HepG2 (cell line): ENCODE results near the gene ZNF485. TPM values are rescaled to one million over a fixed set of nuclear protein-coding genes. Genes with fewer than 3 reads are reported as not detected.
A peak's percentile ranks its signal among the peaks of the same experiment; 100 is the strongest.

Experiments used
- FOXK2 ChIP-seq: fragments of 450-650 bp; IDR thresholded peaks from 2 replicates; pipeline ENCODE4 v1.6.1; 2016
- MEF2D ChIP-seq: sonication (generic); formaldehyde crosslinking; IDR thresholded peaks from 2 replicates; pipeline ENCODE4 v1.5.1; 2020; ENCODE audit warnings: mild to moderate bottlenecking, missing genetic modification reagents
- NCOA5 ChIP-seq: sonication (generic); formaldehyde crosslinking; IDR thresholded peaks from 2 replicates; pipeline ENCODE4 v1.4.0; 2020; ENCODE audit warnings: missing genetic modification reagents
- TCF7 ChIP-seq: sonication (generic); IDR thresholded peaks from 2 replicates; pipeline ENCODE4 v1.6.1; 2016; ENCODE audit warnings: antibody characterized with exemption, low read depth
- XRCC5 ChIP-seq: fragments of 200-400 bp; formaldehyde crosslinking; optimal IDR thresholded peaks from 2 replicates; pipeline ENCODE3; 2017; ENCODE audit warnings: mild to moderate bottlenecking, low read length
- ZNF253 ChIP-seq: sonication (generic); formaldehyde crosslinking; IDR thresholded peaks from 2 replicates; pipeline ENCODE4 v1.8.0; 2022; ENCODE audit warnings: mild to moderate bottlenecking, missing genetic modification reagents, borderline replicate concordance
- ZNF263 ChIP-seq: sonication (generic); formaldehyde crosslinking; IDR thresholded peaks from 2 replicates; pipeline ENCODE4 v1.4.0; 2020; ENCODE audit warnings: missing genetic modification reagents
- ZNF367 ChIP-seq: sonication (generic); formaldehyde crosslinking; IDR thresholded peaks from 2 replicates; pipeline ENCODE4 v1.4.0; 2020; ENCODE audit warnings: missing genetic modification reagents, borderline replicate concordance
- ZNF446 ChIP-seq: sonication (generic); formaldehyde crosslinking; IDR thresholded peaks from 2 replicates; pipeline ENCODE4 v1.5.0; 2020; ENCODE audit warnings: mild to moderate bottlenecking, missing genetic modification reagents
- ZNF619 ChIP-seq: sonication (generic); formaldehyde crosslinking; IDR thresholded peaks from 2 replicates; pipeline ENCODE4 v1.4.0; 2020; ENCODE audit warnings: mild to moderate bottlenecking, missing genetic modification reagents
- polyA plus RNA-seq, 8 experiments: library from polyadenylated mRNA; depleted of rRNA in 3 of 8; stranded (reverse) in 7 of 8; unstranded in 1 of 8; fragments of >200 nt; fragmentation: Illumina TruSeq in 4 of 8; extraction: Trizol in 4 of 8; gene quantifications; 2 replicates each; pipeline versions ENCODE4 v1.2.1 to v1.2.3, GENCODE V29; 2011 to 2016; ENCODE audit warnings: low read depth in 4 of 8, missing spikeins in 1 of 8, mixed read lengths in 1 of 8; ENCODE audit not compliant: insufficient read depth in 1 of 8
- total RNA-seq, 5 experiments: library from RNA; depleted of rRNA; stranded (reverse); fragments of >200 nt; fragmentation: Illumina TruSeq; extraction: Trizol; gene quantifications; 2 replicates each; pipeline ENCODE4 v1.2.3, GENCODE V29; 2016; ENCODE audit warnings: low read depth in 1 of 5
- TF ChIP-seq, protein P1 (sequence below): sonication (generic); formaldehyde crosslinking; IDR thresholded peaks from 2 replicates; pipeline ENCODE4 v1.4.0; 2020; ENCODE audit warnings: missing genetic modification reagents
- TF ChIP-seq, protein P2 (sequence below): sonication (generic); formaldehyde crosslinking; IDR thresholded peaks from 2 replicates; pipeline ENCODE4 v1.5.1; 2020; ENCODE audit warnings: mild to moderate bottlenecking, missing genetic modification reagents
- TF ChIP-seq, protein P3 (sequence below), 2 experiments: IDR thresholded peaks; 2 replicates each; pipeline ENCODE4 v1.6.1; 2011 to 2012; ENCODE audit warnings: low read length in 2 of 2, borderline replicate concordance in 1 of 2, low read depth in 1 of 2, mild to moderate bottlenecking in 1 of 2, moderate library complexity in 1 of 2
- TF ChIP-seq, protein P4 (sequence below): sonication (generic); formaldehyde crosslinking; IDR thresholded peaks from 2 replicates; pipeline ENCODE4 v1.9.0; 2021; ENCODE audit warnings: missing genetic modification reagents, borderline replicate concordance

ZNF485 gene
- total and polyA plus RNA-seq, 2 of the 13 experiments (the other 11 are each of a cell fraction or from before 2014, with no cell fraction given) = 1.4 to 3.3 TPM

DNA sequence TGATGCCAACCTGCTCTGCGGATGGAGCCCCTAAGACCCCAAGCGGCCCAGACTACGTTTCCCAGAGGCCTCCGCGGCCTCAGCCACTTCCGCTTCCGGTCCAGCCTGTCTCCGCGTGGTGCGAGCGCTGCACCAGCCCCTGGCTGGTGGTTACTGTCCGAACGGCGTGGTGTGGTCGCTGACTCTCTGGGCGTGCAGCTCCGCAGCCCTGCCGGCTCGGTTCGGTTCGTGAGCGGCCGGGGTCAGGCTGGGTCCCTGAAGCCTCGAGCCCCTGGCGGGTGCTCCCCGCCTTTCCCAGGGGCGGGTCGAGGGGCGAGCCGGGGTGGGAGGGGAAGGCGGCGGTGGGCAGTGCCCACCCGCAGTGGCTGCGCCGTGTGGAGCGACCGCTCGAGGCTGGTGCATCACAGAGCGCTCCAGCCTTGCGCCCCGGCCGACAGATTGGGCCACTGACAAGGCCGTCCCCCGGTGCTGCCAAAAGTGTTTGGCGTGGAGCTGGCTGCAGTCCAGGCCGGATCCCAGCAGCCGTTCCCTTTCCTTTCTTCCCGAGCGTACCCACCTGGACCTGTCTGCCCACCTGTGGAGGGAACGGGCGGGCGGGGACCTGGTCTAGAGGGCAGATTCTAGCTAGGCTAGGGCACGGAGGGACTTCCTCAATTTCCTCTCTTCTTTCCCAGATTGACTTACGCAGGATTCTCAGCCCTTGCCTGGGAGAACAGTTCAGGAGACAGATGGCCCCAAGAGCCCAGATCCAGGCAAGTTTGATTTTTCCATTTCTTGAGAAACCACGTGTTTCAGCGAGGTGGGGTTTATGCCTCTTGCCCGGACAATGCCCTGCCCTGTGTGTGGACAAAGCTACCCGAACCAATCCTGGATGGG, at the start of gene ZNF485 (continued):
- TF ChIP-seq ZNF367 (CRISPR knock-in tag) = no peak
- TF ChIP-seq NCOA5 (CRISPR knock-in tag) = no peak
- TF ChIP-seq ZNF446 = peak; percentile 57; the same call in 1 of the 2 replicates
- no peak for TF ChIP-seq XRCC5
- TF ChIP-seq, protein P1, sequence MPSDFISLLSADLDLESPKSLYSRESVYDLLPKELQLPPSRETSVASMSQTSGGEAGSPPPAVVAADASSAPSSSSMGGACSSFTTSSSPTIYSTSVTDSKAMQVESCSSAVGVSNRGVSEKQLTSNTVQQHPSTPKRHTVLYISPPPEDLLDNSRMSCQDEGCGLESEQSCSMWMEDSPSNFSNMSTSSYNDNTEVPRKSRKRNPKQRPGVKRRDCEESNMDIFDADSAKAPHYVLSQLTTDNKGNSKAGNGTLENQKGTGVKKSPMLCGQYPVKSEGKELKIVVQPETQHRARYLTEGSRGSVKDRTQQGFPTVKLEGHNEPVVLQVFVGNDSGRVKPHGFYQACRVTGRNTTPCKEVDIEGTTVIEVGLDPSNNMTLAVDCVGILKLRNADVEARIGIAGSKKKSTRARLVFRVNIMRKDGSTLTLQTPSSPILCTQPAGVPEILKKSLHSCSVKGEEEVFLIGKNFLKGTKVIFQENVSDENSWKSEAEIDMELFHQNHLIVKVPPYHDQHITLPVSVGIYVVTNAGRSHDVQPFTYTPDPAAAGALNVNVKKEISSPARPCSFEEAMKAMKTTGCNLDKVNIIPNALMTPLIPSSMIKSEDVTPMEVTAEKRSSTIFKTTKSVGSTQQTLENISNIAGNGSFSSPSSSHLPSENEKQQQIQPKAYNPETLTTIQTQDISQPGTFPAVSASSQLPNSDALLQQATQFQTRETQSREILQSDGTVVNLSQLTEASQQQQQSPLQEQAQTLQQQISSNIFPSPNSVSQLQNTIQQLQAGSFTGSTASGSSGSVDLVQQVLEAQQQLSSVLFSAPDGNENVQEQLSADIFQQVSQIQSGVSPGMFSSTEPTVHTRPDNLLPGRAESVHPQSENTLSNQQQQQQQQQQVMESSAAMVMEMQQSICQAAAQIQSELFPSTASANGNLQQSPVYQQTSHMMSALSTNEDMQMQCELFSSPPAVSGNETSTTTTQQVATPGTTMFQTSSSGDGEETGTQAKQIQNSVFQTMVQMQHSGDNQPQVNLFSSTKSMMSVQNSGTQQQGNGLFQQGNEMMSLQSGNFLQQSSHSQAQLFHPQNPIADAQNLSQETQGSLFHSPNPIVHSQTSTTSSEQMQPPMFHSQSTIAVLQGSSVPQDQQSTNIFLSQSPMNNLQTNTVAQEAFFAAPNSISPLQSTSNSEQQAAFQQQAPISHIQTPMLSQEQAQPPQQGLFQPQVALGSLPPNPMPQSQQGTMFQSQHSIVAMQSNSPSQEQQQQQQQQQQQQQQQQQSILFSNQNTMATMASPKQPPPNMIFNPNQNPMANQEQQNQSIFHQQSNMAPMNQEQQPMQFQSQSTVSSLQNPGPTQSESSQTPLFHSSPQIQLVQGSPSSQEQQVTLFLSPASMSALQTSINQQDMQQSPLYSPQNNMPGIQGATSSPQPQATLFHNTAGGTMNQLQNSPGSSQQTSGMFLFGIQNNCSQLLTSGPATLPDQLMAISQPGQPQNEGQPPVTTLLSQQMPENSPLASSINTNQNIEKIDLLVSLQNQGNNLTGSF (CRISPR knock-in tag) = no peak
- peak; percentile 36; the same call in 1 of the 2 replicates for TF ChIP-seq MEF2D (CRISPR knock-in tag)
- TF ChIP-seq, protein P2, sequence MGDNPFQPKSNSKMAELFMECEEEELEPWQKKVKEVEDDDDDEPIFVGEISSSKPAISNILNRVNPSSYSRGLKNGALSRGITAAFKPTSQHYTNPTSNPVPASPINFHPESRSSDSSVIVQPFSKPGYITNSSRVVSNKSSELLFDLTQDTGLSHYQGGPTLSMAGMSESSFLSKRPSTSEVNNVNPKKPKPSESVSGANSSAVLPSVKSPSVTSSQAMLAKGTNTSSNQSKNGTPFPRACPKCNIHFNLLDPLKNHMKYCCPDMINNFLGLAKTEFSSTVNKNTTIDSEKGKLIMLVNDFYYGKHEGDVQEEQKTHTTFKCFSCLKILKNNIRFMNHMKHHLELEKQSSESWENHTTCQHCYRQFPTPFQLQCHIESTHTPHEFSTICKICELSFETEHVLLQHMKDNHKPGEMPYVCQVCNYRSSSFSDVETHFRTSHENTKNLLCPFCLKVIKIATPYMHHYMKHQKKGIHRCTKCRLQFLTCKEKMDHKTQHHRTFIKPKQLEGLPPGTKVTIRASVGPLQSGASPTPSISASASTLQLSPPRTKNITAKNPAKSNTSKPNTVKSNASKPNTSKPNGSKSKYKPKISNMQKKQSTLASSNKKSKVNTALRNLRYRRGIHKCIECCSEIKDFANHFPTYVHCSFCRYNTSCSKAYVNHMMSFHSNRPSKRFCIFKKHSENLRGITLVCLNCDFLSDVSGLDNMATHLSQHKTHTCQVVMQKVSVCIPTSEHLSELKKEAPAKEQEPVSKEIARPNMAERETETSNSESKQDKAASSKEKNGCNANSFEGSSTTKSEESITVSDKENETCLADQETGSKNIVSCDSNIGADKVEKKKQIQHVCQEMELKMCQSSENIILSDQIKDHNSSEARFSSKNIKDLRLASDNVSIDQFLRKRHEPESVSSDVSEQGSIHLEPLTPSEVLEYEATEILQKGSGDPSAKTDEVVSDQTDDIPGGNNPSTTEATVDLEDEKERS (CRISPR knock-in tag) = no peak
- TF ChIP-seq FOXK2 = no peak
- TF ChIP-seq ZNF263 (CRISPR knock-in tag) = peak; percentile 39; the same call in 1 of the 2 replicates
- no peak for TF ChIP-seq ZNF619 (CRISPR knock-in tag)
- no peak for TF ChIP-seq ZNF253 (CRISPR knock-in tag)
- TF ChIP-seq, protein P3, sequence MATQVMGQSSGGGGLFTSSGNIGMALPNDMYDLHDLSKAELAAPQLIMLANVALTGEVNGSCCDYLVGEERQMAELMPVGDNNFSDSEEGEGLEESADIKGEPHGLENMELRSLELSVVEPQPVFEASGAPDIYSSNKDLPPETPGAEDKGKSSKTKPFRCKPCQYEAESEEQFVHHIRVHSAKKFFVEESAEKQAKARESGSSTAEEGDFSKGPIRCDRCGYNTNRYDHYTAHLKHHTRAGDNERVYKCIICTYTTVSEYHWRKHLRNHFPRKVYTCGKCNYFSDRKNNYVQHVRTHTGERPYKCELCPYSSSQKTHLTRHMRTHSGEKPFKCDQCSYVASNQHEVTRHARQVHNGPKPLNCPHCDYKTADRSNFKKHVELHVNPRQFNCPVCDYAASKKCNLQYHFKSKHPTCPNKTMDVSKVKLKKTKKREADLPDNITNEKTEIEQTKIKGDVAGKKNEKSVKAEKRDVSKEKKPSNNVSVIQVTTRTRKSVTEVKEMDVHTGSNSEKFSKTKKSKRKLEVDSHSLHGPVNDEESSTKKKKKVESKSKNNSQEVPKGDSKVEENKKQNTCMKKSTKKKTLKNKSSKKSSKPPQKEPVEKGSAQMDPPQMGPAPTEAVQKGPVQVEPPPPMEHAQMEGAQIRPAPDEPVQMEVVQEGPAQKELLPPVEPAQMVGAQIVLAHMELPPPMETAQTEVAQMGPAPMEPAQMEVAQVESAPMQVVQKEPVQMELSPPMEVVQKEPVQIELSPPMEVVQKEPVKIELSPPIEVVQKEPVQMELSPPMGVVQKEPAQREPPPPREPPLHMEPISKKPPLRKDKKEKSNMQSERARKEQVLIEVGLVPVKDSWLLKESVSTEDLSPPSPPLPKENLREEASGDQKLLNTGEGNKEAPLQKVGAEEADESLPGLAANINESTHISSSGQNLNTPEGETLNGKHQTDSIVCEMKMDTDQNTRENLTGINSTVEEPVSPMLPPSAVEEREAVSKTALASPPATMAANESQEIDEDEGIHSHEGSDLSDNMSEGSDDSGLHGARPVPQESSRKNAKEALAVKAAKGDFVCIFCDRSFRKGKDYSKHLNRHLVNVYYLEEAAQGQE (IDR thresholded peaks at IDR 0.05; ENCODE audit: borderline replicate concordance in 1 of 2, low read depth in 1 of 2, low read length in 2 of 2) = no peak
- TF ChIP-seq TCF7 = no peak
- TF ChIP-seq, protein P4, sequence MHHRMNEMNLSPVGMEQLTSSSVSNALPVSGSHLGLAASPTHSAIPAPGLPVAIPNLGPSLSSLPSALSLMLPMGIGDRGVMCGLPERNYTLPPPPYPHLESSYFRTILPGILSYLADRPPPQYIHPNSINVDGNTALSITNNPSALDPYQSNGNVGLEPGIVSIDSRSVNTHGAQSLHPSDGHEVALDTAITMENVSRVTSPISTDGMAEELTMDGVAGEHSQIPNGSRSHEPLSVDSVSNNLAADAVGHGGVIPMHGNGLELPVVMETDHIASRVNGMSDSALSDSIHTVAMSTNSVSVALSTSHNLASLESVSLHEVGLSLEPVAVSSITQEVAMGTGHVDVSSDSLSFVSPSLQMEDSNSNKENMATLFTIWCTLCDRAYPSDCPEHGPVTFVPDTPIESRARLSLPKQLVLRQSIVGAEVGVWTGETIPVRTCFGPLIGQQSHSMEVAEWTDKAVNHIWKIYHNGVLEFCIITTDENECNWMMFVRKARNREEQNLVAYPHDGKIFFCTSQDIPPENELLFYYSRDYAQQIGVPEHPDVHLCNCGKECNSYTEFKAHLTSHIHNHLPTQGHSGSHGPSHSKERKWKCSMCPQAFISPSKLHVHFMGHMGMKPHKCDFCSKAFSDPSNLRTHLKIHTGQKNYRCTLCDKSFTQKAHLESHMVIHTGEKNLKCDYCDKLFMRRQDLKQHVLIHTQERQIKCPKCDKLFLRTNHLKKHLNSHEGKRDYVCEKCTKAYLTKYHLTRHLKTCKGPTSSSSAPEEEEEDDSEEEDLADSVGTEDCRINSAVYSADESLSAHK (CRISPR knock-in tag) = no peak
